Measurements from ENCODE around the gene NR1I2.

Gene NR1I2

GRCh38 chr3:119779731-119780383 lies 2.0 kb upstream of the NR1I2 start:
- DNase-seq: no peak

- no peak for DNase-seq
These were observed 559 bp downstream of the NR1I2 start for GRCh38 chr3:119782460-119782859.

- DNase-seq: no peak
These were observed 1.4 kb downstream of the NR1I2 start for GRCh38 chr3:119783255-119783654.

GRCh38 chr3:119783883-119784282 lies 2.0 kb downstream of the NR1I2 start:
- no peak for DNase-seq

GRCh38 chr3:119786409-119786808 lies 4.5 kb downstream of the NR1I2 start:
- no peak for DNase-seq

- no peak for DNase-seq
These were observed 8.5 kb downstream of the NR1I2 start for GRCh38 chr3:119790369-119790768.

- no peak for DNase-seq
These were observed 10.4 kb downstream of the NR1I2 start for GRCh38 chr3:119792270-119792669.

GRCh38 chr3:119794401-119794800 lies 12.5 kb downstream of the NR1I2 start:
- DNase-seq: no peak

GRCh38 chr3:119794971-119795612 lies 13.2 kb downstream of the NR1I2 start:
- no peak for DNase-seq

GRCh38 chr3:119795849-119796248 lies 13.9 kb downstream of the NR1I2 start:
- DNase-seq: no peak

- no peak for DNase-seq
These were observed 14.5 kb downstream of the NR1I2 start for GRCh38 chr3:119796368-119796767.

GRCh38 chr3:119796785-119797184 lies 14.9 kb downstream of the NR1I2 start:
- no peak for DNase-seq

GRCh38 chr3:119800844-119801243 lies 18.9 kb downstream of the NR1I2 start:
- DNase-seq: no peak

GRCh38 chr3:119808244-119808643 lies 26.3 kb downstream of the NR1I2 start:
- no peak for DNase-seq

- DNase-seq: no peak
These were observed 26.9 kb downstream of the NR1I2 start for GRCh38 chr3:119808843-119809242.

- DNase-seq: no peak
These were observed 27.5 kb downstream of the NR1I2 start for GRCh38 chr3:119809249-119810017.

GRCh38 chr3:119810018-119810435 lies 28.1 kb downstream of the NR1I2 start:
- DNase-seq: no peak

GRCh38 chr3:119812491-119813058 lies 30.7 kb downstream of the NR1I2 start:
- DNase-seq: no peak

GRCh38 chr3:119815716-119816115 lies 33.8 kb downstream of the NR1I2 start:
- DNase-seq: no peak

- no peak for DNase-seq
These were observed 35.2 kb downstream of the NR1I2 start for GRCh38 chr3:119817071-119817470.

- DNase-seq: no peak
These were observed 35.9 kb downstream of the NR1I2 start for GRCh38 chr3:119817583-119818363.

- no peak for DNase-seq
These were observed 37.0 kb downstream of the NR1I2 start for GRCh38 chr3:119818937-119819336.

- no peak for DNase-seq
These were observed 37.9 kb downstream of the NR1I2 start for GRCh38 chr3:119819806-119820205.

Measured in NCI-H187 treated with DMSO at 0.1 percent for 48 hours (cell line).